H1 (cell line): ENCODE data around the gene OR56B4. TPM values are rescaled to one million over a fixed set of nuclear protein-coding genes. Genes with fewer than 3 reads are reported as not detected.
"Not testable (repeated sequence)": the region's sequence is repeated elsewhere in the genome, so short reads cannot be mapped to it uniquely, and the experiment has no call there.

ENCODE experiments used
- CTCF ChIA-PET: fragments of 300-600 bp; sonication (Branson Sonifier 250); formaldehyde crosslinking; loops from one replicate; lab custom pipeline; 2021; ENCODE audit not compliant: partially characterized antibody; lab: Charles Lee
- POLR2A ChIA-PET: fragments of 300-600 bp; sonication (Branson Sonifier 250); formaldehyde crosslinking; loops from one replicate; lab custom pipeline; 2021; ENCODE audit warnings: inconsistent platforms; ENCODE audit not compliant: partially characterized antibody; lab: Charles Lee
- DNase-seq, 2 experiments: peaks; one replicate each; pipeline versions ENCODE4 v3.0.0 to v3.0.0-alpha.2; 2010 to 2022; ENCODE audit warnings: low spot score in 2 of 2, low read depth in 1 of 2, mixed read lengths in 1 of 2
- FAIRE-seq: peaks from 2 replicates; lab custom pipeline; 2011; peaks lifted over from hg19 to GRCh38; lab: Jason Lieb, UNC
- H2AFZ ChIP-seq: 2 replicates; pipeline ENCODE4 v1.8.1; 2012; ENCODE audit warnings: low read length, inconsistent platforms
- H2AK5ac ChIP-seq: 2 replicates; pipeline ENCODE4 v1.6.1; 2013; ENCODE audit warnings: low read depth, low read length
- H2BK120ac ChIP-seq: replicated peaks from 2 replicates; pipeline ENCODE3; 2013; ENCODE audit warnings: low read depth, low read length, inconsistent platforms
- H2BK12ac ChIP-seq: 2 replicates; pipeline ENCODE4 v1.6.1; 2013; ENCODE audit warnings: low read depth, low read length
- H2BK15ac ChIP-seq: 2 replicates; pipeline ENCODE4 v1.6.1; 2013; ENCODE audit warnings: low read length
- H2BK20ac ChIP-seq: 2 replicates; pipeline ENCODE4 v1.6.1; 2013; ENCODE audit warnings: low read length
- H2BK5ac ChIP-seq: 2 replicates; pipeline ENCODE4 v1.6.1; 2013; ENCODE audit warnings: low read depth, low read length
- H3K14ac ChIP-seq: 2 replicates; pipeline ENCODE4 v1.6.1; 2013; ENCODE audit warnings: inconsistent platforms; ENCODE audit not compliant: insufficient read length
- H3K18ac ChIP-seq: 2 replicates; pipeline ENCODE4 v1.6.1; 2013; ENCODE audit warnings: low read length; ENCODE audit errors: extremely low read depth
- H3K23ac ChIP-seq: 2 replicates; pipeline ENCODE4 v1.6.1; 2013; ENCODE audit warnings: inconsistent platforms; ENCODE audit not compliant: insufficient read length
- H3K23me2 ChIP-seq: 2 replicates; pipeline ENCODE4 v1.6.1; 2013; ENCODE audit warnings: low read depth, low read length
- H3K27ac ChIP-seq: 2 replicates; pipeline ENCODE4 v1.6.1; 2011; ENCODE audit warnings: low read depth, low read length, inconsistent platforms
- H3K27me3 ChIP-seq, 4 experiments: replicated peaks in 1 of 4; 1 replicate in 1 of 4; 2 replicates in 3 of 4; pipeline versions ENCODE4 v1.6.1 to v1.8.1; 2011 to 2013; ENCODE audit warnings: low read length in 3 of 4, mild to moderate bottlenecking in 3 of 4, inconsistent platforms in 2 of 4, mixed read lengths in 2 of 4, moderate library complexity in 1 of 4; ENCODE audit not compliant: control insufficient read depth in 3 of 4, insufficient read depth in 3 of 4; ENCODE audit errors: extremely low read depth in 1 of 4
- H3K36me3 ChIP-seq, 4 experiments: 2 replicates each; pipeline versions ENCODE4 v1.6.1 to v1.8.1; 2011 to 2013; ENCODE audit warnings: mild to moderate bottlenecking in 4 of 4, low read length in 3 of 4, moderate library complexity in 2 of 4, control low read depth in 1 of 4, inconsistent platforms in 1 of 4; ENCODE audit not compliant: insufficient read depth in 4 of 4, control insufficient read depth in 2 of 4
- H3K4ac ChIP-seq: replicated peaks from 2 replicates; pipeline ENCODE3; 2013; ENCODE audit warnings: low read length, low read depth, mixed read lengths, inconsistent platforms; ENCODE audit not compliant: insufficient read length
- H3K4me1 ChIP-seq, 4 experiments: replicated peaks in 1 of 4; 1 replicate in 1 of 4; 2 replicates in 3 of 4; pipeline versions ENCODE4 v1.6.1 to v1.8.1; 2011 to 2013; ENCODE audit warnings: low read length in 3 of 4, inconsistent platforms in 2 of 4, mixed read lengths in 1 of 4; ENCODE audit not compliant: insufficient read depth in 4 of 4, control insufficient read depth in 3 of 4
- H3K4me2 ChIP-seq, 2 experiments: 2 replicates each; pipeline versions ENCODE4 v1.6.1 to v1.8.1; 2011 to 2013; ENCODE audit warnings: low read depth in 2 of 2, low read length in 2 of 2, control low read depth in 1 of 2, inconsistent platforms in 1 of 2, mild to moderate bottlenecking in 1 of 2; ENCODE audit not compliant: insufficient read depth in 1 of 2
- H3K4me3 ChIP-seq, 4 experiments: fragments of 200-600, 300-600 bp in 1 of 4; sonication (generic), shearing (Covaris generic), sonication (Bioruptor Twin) in 1 of 4; 2 replicates each; pipeline versions ENCODE4 v1.5.1 to v1.8.1; 2011 to 2016; ENCODE audit warnings: low read length in 4 of 4, low read depth in 3 of 4, control low read depth in 2 of 4, inconsistent platforms in 2 of 4, mild to moderate bottlenecking in 2 of 4, mixed read lengths in 1 of 4, moderate library complexity in 1 of 4; ENCODE audit not compliant: insufficient read depth in 2 of 4; ENCODE audit errors: extremely low read depth in 1 of 4
- H3K56ac ChIP-seq: replicated peaks from 2 replicates; pipeline ENCODE3; 2013; ENCODE audit warnings: low read depth, mild to moderate bottlenecking, mixed read lengths, low read length, inconsistent platforms; ENCODE audit not compliant: insufficient read length
- H3K79me1 ChIP-seq: 2 replicates; pipeline ENCODE4 v1.6.1; 2013; ENCODE audit warnings: low read depth, low read length, control low read depth
- H3K79me2 ChIP-seq, 2 experiments: 2 replicates each; pipeline versions ENCODE4 v1.6.1 to v1.8.1; 2012 to 2013; ENCODE audit warnings: low read length in 2 of 2, mild to moderate bottlenecking in 2 of 2, inconsistent platforms in 1 of 2; ENCODE audit not compliant: insufficient read depth in 2 of 2, control insufficient read depth in 1 of 2
- H3K9ac ChIP-seq, 4 experiments: replicated peaks in 1 of 4; 1 replicate in 1 of 4; 2 replicates in 3 of 4; pipeline versions ENCODE4 v1.6.1 to v1.8.1; 2011 to 2013; ENCODE audit warnings: low read depth in 3 of 4, low read length in 3 of 4, control low read depth in 2 of 4, mild to moderate bottlenecking in 2 of 4, moderate library complexity in 2 of 4, inconsistent platforms in 1 of 4; ENCODE audit errors: extremely low read depth in 1 of 4
- H3K9me3 ChIP-seq, 2 experiments: 2 replicates each; pipeline versions ENCODE4 v1.6.1 to v1.8.1; 2012 to 2013; ENCODE audit warnings: mild to moderate bottlenecking in 2 of 2, moderate library complexity in 2 of 2, control low read depth in 1 of 2, inconsistent platforms in 1 of 2, low read depth in 1 of 2, low read length in 1 of 2, mixed read lengths in 1 of 2; ENCODE audit not compliant: insufficient read depth in 2 of 2
- H4K20me1 ChIP-seq, 2 experiments: replicated peaks in 1 of 2; 2 replicates each; pipeline versions ENCODE3 to v1.8.1; 2011 to 2013; ENCODE audit warnings: inconsistent platforms in 2 of 2, low read length in 2 of 2, mild to moderate bottlenecking in 1 of 2; ENCODE audit not compliant: insufficient read depth in 2 of 2, control insufficient read depth in 1 of 2
- H4K5ac ChIP-seq: 2 replicates; pipeline ENCODE4 v1.6.1; 2013; ENCODE audit warnings: low read length, low read depth, mixed read lengths, inconsistent platforms; ENCODE audit not compliant: insufficient read length
- H4K8ac ChIP-seq: 2 replicates; pipeline ENCODE4 v1.8.0; 2013; ENCODE audit warnings: mild to moderate bottlenecking, moderate library complexity, low read length, inconsistent platforms; ENCODE audit not compliant: insufficient read depth; ENCODE audit errors: extremely low read depth
- H4K91ac ChIP-seq: replicated peaks from 2 replicates; pipeline ENCODE3; 2013; ENCODE audit warnings: low read length, mixed read lengths, inconsistent platforms; ENCODE audit not compliant: insufficient read length
- WGBS, 2 experiments: shearing (Covaris generic) in 1 of 2; methylation state at CpG; one replicate each; pipeline versions ENCODE4 v1.1.6 to v1.1.7; 2013 to 2015; ENCODE audit warnings: low lambda C conversion rate in 2 of 2, mixed read lengths in 2 of 2, inconsistent platforms in 1 of 2, low coverage in 1 of 2, missing lambda C conversion rate in 1 of 2; ENCODE audit not compliant: insufficient replicate concordance in 2 of 2, insufficient coverage in 1 of 2, insufficient read length in 1 of 2; ENCODE audit errors: extremely low coverage in 1 of 2, missing lambda C conversion rate in 1 of 2; 5-methylcytosine and 5-hydroxymethylcytosine counted together
- long read RNA-seq, 2 experiments: library from RNA in 1 of 2; library from capped mRNA in 1 of 2; stranded (forward); transcript quantifications; one replicate each; pipeline ENCODE4 v2.0.0, GENCODE V29; 2021; ENCODE audit warnings: inconsistent platforms in 1 of 2
- polyA minus RNA-seq, 3 experiments: library from RNA; depleted of rRNA, polyadenylated mRNA; stranded (reverse); fragments of >200 nt; gene quantifications; 1 replicate in 2 of 3; 2 replicates in 1 of 3; pipeline ENCODE4 v1.2.3, GENCODE V29; 2011
- polyA plus RNA-seq, 7 experiments: library from polyadenylated mRNA; depleted of rRNA in 3 of 7; stranded (reverse) in 5 of 7; unstranded in 2 of 7; fragments of >200 nt in 5 of 7; fragments of 200-250 nt in 2 of 7; gene quantifications; 1 replicate in 5 of 7; 2 replicates in 1 of 7; 4 replicates in 1 of 7; pipeline versions ENCODE4 v1.2.1 to v1.2.3, GENCODE V29; 2011 to 2013; ENCODE audit warnings: missing spikeins in 2 of 7, mixed read lengths in 2 of 7
- total RNA-seq: library from RNA; stranded (reverse); fragmentation: NEBNext Ultra II Directional; extraction: Animal tissue kit (Norgen Biotek cat#: 25700); gene quantifications from 2 replicates; pipeline ENCODE4 v1.2.1, GENCODE V29; 2021

OR56B4 gene
- total RNA-seq (not detected in 2 replicates), polyA plus RNA-seq (2011; rRNA removed) (not detected in 2 replicates), polyA minus RNA-seq (2011; rRNA and poly(A)+ RNA removed) (not detected in 2 replicates)
- not detected for polyA plus RNA-seq (2011; cell fraction: cytosol; rRNA removed)
- polyA plus RNA-seq (2011; cell fraction: nucleus; rRNA removed), result not detected
- polyA plus RNA-seq (2012, experiment 1 of 2), result 0.16 TPM in 1 of 4 replicates, not detected in the others
- not detected for polyA plus RNA-seq (2012, experiment 2 of 2)
- not detected for polyA plus RNA-seq (2013, experiment 1 of 2)
- not detected for polyA plus RNA-seq (2013, experiment 2 of 2)
- not detected for polyA minus RNA-seq (2011; cell fraction: cytosol; rRNA and poly(A)+ RNA removed)
- polyA minus RNA-seq (2011; cell fraction: nucleus; rRNA and poly(A)+ RNA removed), result not detected
- long read RNA-seq, experiment 1, result 0 reads
- long read RNA-seq, experiment 2, result 0 reads

DNA sequence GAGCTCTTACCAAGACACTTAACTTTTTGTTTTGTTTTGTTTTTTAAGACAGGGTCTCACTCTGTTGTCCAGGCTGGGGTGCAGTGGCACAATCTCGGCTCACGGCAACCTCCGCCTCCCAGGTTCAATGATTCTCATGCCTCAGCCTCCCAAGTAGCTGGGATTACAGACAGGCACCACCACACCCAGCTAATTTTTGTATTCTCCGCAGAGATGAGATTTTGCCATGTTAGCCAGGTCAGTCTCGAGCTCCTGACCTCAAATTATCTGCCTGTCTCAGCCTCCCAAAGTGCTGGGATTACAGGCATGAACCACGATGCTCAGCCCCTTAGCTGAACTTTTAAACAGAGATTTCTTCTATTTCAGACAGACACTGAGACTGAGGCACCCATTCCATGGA lies at the start of gene OR56B4:
TSS of gene OR56B4 (plus strand) at position 301 of the 400 bp plus-strand sequence. CDS start at position 396, 95 bp downstream.
- CTCF ChIA-PET, result interaction anchor here (1.4 kb wide), 1 partner anchor 45 kb away, joined by 3 read pairs; no protein-coding TSS in a partner anchor
- not testable (repeated sequence) for H3K23ac ChIP-seq

More for the DNA sequence above, at the start of gene OR56B4:
- H3K9ac ChIP-seq, H3K23me2 ChIP-seq, H3K27me3 ChIP-seq, H3K4me1 ChIP-seq, H3K27ac ChIP-seq, H4K8ac ChIP-seq, H2BK5ac ChIP-seq, H2BK120ac ChIP-seq, H4K20me1 ChIP-seq, H3K79me2 ChIP-seq, H2BK20ac ChIP-seq, H4K5ac ChIP-seq, POLR2A ChIA-PET, H2BK12ac ChIP-seq, H4K91ac ChIP-seq, FAIRE-seq, H3K14ac ChIP-seq, H3K18ac ChIP-seq, DNase-seq, H2AFZ ChIP-seq, H2AK5ac ChIP-seq, H2BK15ac ChIP-seq, H3K36me3 ChIP-seq, H3K4me2 ChIP-seq, H3K56ac ChIP-seq, H3K9me3 ChIP-seq, H3K4ac ChIP-seq, H3K4me3 ChIP-seq, H3K79me1 ChIP-seq: not testable (repeated sequence)
- 93% methylated on average over 6 of the region's 6 CpGs; no CpG with 5 or more reads in 1 of the 2 experiments for WGBS, 2 experiments
